Fibroblast of the aortic adventitia (primary cell): ENCODE data around the gene SFN. TPM values are rescaled to one million over a fixed set of nuclear protein-coding genes. Genes with fewer than 3 reads are reported as not detected.

Experiments used
- DNase-seq: peaks from one replicate; pipeline ENCODE4 v3.0.0-alpha.2; 2010; ENCODE audit warnings: low read depth
- H3K4me3 ChIP-seq: 2 replicates; pipeline ENCODE4 v1.5.1; 2011; ENCODE audit warnings: low read depth, mild to moderate bottlenecking, control low read depth, low read length, moderate library complexity
- small RNA-seq: library from RNA; depleted of rRNA; stranded (forward); fragments of <200 nt; gene quantifications from one replicate; pipeline ENCODE3, GENCODE V24; 2012
- total RNA-seq: library from RNA; depleted of rRNA; stranded (reverse); fragments of >200 nt; gene quantifications from 2 replicates; pipeline ENCODE4 v1.2.3, GENCODE V29; 2012; ENCODE audit warnings: low replicate concordance
- TF ChIP-seq, protein P1 (sequence below): IDR thresholded peaks from 2 replicates; pipeline ENCODE4 v1.5.1; 2011; ENCODE audit warnings: mild to moderate bottlenecking, low read length, control low read depth, inconsistent platforms; ENCODE audit not compliant: insufficient read depth

The SFN gene
- total RNA-seq, 1 donor, result 1.1 TPM

- no peak for DNase-seq
- TF ChIP-seq, protein P1, sequence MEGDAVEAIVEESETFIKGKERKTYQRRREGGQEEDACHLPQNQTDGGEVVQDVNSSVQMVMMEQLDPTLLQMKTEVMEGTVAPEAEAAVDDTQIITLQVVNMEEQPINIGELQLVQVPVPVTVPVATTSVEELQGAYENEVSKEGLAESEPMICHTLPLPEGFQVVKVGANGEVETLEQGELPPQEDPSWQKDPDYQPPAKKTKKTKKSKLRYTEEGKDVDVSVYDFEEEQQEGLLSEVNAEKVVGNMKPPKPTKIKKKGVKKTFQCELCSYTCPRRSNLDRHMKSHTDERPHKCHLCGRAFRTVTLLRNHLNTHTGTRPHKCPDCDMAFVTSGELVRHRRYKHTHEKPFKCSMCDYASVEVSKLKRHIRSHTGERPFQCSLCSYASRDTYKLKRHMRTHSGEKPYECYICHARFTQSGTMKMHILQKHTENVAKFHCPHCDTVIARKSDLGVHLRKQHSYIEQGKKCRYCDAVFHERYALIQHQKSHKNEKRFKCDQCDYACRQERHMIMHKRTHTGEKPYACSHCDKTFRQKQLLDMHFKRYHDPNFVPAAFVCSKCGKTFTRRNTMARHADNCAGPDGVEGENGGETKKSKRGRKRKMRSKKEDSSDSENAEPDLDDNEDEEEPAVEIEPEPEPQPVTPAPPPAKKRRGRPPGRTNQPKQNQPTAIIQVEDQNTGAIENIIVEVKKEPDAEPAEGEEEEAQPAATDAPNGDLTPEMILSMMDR, result no peak
- H3K4me3 ChIP-seq, result no peak overlapping the region
These were observed 48.6 kb downstream of the SFN start for GRCh38 chr1:26911399-26912146.

DNA sequence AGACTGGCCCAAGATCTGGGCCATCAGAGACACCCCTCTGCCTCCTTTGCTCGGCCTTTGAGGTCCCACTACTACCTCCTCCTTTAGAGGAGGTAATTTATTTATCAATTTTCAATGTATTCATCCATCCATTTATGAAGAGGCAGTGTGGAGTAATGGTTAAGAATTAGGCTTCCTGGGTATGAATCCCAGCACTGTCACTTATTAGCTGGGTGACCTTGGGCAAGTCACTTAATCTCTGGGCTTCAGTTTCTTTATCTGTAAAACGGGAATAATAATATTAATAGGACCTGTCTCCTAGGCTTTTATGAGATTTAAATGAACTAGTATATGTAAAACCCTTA is 49.2 kb downstream of the SFN start:
- TF ChIP-seq, protein P1, result no peak
- no peak overlapping the region for H3K4me3 ChIP-seq
- no peak for DNase-seq

DNA sequence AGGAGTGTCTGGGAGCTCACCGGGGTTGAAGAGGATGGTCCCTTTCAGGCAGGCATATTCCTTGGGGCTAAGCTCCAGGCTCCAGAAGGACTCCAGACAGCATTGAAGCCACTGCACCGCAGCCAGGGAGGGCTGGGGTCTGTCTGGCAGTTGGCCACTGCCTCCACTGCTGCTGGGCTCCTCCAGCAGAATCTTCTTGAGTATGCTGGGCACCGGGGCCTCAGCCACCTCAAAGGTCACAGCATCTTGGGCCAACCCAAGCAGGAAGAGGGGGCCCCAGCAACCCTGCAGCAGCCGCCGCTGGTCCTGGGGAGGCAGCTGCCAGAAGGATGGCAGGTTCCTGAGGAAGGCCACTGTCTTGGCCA is 50.4 kb downstream of the SFN start:
- no peak for DNase-seq
- H3K4me3 ChIP-seq, result no peak overlapping the region
- TF ChIP-seq, protein P1, result no peak

Small RNA genes lying within 50 kb of the gene (small RNA-seq; reads per million reads assigned to genes)
- not detected for gene RN7SL165P

Other genes with a start within 250 kb of the SFN start
- gene ARID1A, start 167.1 kb upstream of the SFN start, total RNA-seq, result 17.4 and 26.9 TPM in 2 replicates
- gene PIGV, start 75.2 kb upstream of the SFN start, total RNA-seq, result 11.5 and 18.1 TPM in 2 replicates
- 2.5 and 10.4 TPM in 2 replicates for gene ZDHHC18, start 36.5 kb upstream of the SFN start, total RNA-seq
- gene GPN2, start 27.1 kb downstream of the SFN start, total RNA-seq, result 7.0 and 8.7 TPM in 2 replicates
- gene GPATCH3, start 37.3 kb downstream of the SFN start, total RNA-seq, result 5.9 and 21.0 TPM in 2 replicates
- gene NR0B2, start 50.8 kb downstream of the SFN start, total RNA-seq, result not detected in 2 replicates
- gene NUDC, start 58.6 kb downstream of the SFN start, total RNA-seq, result 23.8 and 26.7 TPM in 2 replicates
- not detected in 2 replicates for gene KDF1, start 97.3 kb downstream of the SFN start, total RNA-seq
- gene TRNP1, start 130.5 kb downstream of the SFN start, total RNA-seq, result 11.6 and 19.1 TPM in 2 replicates
- 1.9 and 6.8 TPM in 2 replicates for gene TENT5B, start 149.7 kb downstream of the SFN start, total RNA-seq